Panc1 (cell line): ENCODE data around the gene PKNOX2.

Experiments
- CTCF ChIP-seq: fragments of 450-650 bp; IDR thresholded peaks from 2 replicates; pipeline ENCODE4 v1.5.1; 2017; ENCODE audit warnings: mild to moderate bottlenecking
- POLR2AphosphoS5 ChIP-seq: IDR thresholded peaks from 2 replicates; pipeline ENCODE4 v1.6.1; 2012; ENCODE audit warnings: mild to moderate bottlenecking, low read depth, low read length, moderate library complexity
- REST ChIP-seq, 2 experiments: IDR thresholded peaks; 2 replicates each; pipeline ENCODE4 v1.6.1; 2011 to 2012; ENCODE audit warnings: low read depth in 2 of 2, control low read depth in 1 of 2, low read length in 1 of 2, mild to moderate bottlenecking in 1 of 2, moderate library complexity in 1 of 2; ENCODE audit not compliant: insufficient read depth in 1 of 2
- SIN3A ChIP-seq: IDR thresholded peaks from 2 replicates; pipeline ENCODE4 v1.6.1; 2012; ENCODE audit warnings: low read depth, mild to moderate bottlenecking, low read length, moderate library complexity, borderline replicate concordance; ENCODE audit not compliant: insufficient read depth

- no peak for TF ChIP-seq CTCF
- TF ChIP-seq REST (IDR thresholded peaks at IDR 0.05; ENCODE audit: insufficient read depth in 1 of 2, low read depth in 2 of 2, low read length in 1 of 2), result no peak
- no peak for TF ChIP-seq SIN3A
- TF ChIP-seq POLR2AphosphoS5, result no peak
Measured at GRCh38 chr11:125262830-125263218, 98.3 kb downstream of the PKNOX2 start.
